ENCODE data around the gene PGLYRP4. TPM values are rescaled to one million over a fixed set of nuclear protein-coding genes. Genes with fewer than 3 reads are reported as not detected.
A peak's percentile ranks its signal among the peaks of the same experiment; 100 is the strongest.

PGLYRP4 gene
- total RNA-seq, 1 donor from 2014 or later: not detected

DNA sequence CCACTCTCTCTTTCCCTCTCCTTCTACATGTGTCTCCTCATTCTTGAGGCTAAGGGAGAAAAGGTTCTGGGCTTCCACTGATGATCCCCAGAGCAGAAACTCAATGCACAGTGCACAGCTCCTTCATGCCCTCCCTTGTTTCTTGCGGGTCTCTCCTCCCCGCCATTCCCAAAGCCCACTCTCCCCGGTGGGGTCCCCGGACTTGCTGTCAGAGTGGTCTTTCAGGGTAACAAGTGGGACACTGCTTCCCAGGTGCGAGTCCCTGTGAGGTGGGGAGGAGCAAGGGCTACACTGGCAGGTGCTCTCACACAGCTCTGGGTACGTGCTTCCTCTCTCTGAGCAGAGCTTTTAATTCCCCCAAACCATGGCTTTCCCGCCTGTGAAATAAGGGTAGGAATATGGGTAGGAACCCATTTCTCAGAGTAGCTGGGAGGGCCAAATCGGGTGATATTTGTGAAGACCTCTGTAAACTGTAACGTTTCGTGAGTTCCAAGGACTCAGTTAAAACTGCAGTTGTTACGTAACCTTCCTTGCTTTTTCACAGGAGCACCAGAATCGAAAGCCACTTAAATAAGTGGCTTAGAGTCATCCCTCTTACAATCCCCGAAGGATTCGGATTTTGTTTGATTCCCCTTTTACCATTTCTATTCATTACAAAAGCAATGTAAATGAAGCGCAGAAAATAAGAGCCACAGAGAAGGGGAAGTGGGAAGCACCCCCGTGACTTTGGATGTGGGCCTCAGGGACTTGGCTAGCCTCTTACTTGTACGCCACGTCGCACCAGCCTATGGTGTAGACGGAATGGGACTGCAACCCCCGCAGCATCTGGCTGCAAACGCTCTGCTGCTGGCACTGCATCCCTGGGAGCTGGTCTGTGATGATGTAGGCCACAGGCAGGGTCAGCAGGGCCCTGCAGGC is 42.1 kb downstream of the PGLYRP4 start:
- Histone ChIP-seq H3K4me3 (ENCODE audit: low read depth, low read length) (no peak overlapping the region), H3K27me3 (ENCODE audit: control insufficient read depth, insufficient read depth, low read length) (peaks cover 4% of the 10 kb centered on the region), H3K36me3 (ENCODE audit: control insufficient read depth, insufficient read depth, low read length) (no peaks in the 10 kb centered on the region)
- TF ChIP-seq, protein P1, sequence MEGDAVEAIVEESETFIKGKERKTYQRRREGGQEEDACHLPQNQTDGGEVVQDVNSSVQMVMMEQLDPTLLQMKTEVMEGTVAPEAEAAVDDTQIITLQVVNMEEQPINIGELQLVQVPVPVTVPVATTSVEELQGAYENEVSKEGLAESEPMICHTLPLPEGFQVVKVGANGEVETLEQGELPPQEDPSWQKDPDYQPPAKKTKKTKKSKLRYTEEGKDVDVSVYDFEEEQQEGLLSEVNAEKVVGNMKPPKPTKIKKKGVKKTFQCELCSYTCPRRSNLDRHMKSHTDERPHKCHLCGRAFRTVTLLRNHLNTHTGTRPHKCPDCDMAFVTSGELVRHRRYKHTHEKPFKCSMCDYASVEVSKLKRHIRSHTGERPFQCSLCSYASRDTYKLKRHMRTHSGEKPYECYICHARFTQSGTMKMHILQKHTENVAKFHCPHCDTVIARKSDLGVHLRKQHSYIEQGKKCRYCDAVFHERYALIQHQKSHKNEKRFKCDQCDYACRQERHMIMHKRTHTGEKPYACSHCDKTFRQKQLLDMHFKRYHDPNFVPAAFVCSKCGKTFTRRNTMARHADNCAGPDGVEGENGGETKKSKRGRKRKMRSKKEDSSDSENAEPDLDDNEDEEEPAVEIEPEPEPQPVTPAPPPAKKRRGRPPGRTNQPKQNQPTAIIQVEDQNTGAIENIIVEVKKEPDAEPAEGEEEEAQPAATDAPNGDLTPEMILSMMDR (IDR thresholded peaks at IDR 0.05; ENCODE audit: insufficient read depth, low read length, severe bottlenecking): no peak
- no peak for FAIRE-seq
- no peak for DNase-seq (ENCODE audit: low read depth)

DNA sequence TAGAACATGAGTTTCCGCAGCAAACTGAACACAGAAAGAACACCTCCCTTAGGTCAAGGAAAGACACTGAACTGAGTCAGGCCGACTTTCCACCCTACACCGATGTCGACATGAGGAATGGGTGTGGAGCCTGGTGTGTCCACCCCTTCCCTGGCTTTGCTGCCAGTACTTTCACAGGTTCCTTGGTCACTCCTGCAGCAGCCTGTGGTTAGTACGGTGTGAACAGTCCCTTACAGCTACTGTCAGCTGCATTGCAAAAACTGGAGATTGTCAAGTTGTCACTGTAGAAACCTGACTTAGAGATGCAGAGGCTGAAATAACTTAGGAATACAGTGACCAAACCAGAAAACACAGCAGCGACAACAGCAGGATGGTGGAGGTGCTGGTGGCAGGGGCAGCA is 43.0 kb downstream of the PGLYRP4 start:
- FAIRE-seq (no peak), DNase-seq (ENCODE audit: low read depth) (no peak)
- Histone ChIP-seq H3K36me3 (ENCODE audit: control insufficient read depth, insufficient read depth, low read length) (no peaks in the 10 kb centered on the region), H3K4me3 (ENCODE audit: low read depth, low read length) (no peak overlapping the region), H3K27me3 (ENCODE audit: control insufficient read depth, insufficient read depth, low read length) (peaks cover 4% of the 10 kb centered on the region)
- TF ChIP-seq, protein P1 (IDR thresholded peaks at IDR 0.05; ENCODE audit: insufficient read depth, low read length, severe bottlenecking): no peak

DNA sequence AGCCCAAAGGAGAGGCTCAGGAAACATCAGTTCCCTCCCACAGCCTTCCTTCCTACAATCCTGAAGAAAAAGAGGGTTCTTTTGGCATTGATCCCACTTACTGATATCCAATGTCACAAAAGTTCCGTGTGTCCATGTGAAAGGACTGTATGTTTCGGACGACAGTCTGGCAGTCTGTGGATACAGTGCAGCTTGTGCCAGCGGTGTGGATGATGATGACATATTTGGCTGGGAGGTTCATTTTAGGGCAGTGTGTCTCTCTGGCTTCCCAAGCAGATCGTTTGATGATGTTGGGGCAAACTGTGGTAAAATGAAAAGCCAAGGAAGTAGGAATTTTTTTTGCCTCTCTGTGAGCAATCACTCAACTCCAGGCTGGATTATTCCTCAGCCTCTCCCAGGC is 46.3 kb downstream of the PGLYRP4 start:
- no peak overlapping the region for H3K4me3 ChIP-seq (ENCODE audit: low read depth, low read length)
- DNase-seq (ENCODE audit: low read depth) (no peak), FAIRE-seq (peak; percentile 43)
- H3K36me3 ChIP-seq (ENCODE audit: control insufficient read depth, insufficient read depth, low read length): no peaks in the 10 kb centered on the region
- TF ChIP-seq, protein P1 (IDR thresholded peaks at IDR 0.05; ENCODE audit: insufficient read depth, low read length, severe bottlenecking): no peak
- H3K27me3 ChIP-seq (ENCODE audit: control insufficient read depth, insufficient read depth, low read length): peaks cover 4% of the 10 kb centered on the region

DNA sequence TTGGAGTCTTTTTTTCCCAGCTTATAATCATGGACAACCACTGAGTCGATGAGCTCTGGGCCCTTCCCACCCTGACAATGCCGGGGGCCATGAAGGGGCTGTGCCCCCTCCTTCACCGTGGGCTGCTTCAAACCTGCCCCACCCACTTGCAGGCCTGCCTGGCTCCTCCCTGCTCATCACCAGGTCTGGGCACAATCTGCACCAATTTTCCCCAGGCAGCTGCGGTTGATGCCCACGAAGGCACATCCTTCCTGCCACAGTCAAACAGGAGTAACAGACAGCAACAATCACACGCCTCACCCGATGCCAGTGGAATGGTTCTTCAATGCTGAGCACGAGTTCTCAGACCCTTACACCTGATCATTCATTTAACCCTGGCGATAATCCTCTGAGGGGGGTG is 54.8 kb downstream of the PGLYRP4 start:
- no peak for DNase-seq (ENCODE audit: low read depth)
- Histone ChIP-seq H3K36me3 (ENCODE audit: control insufficient read depth, insufficient read depth, low read length) (no peaks in the 10 kb centered on the region), H3K4me3 (ENCODE audit: low read depth, low read length) (no peak overlapping the region), H3K27me3 (ENCODE audit: control insufficient read depth, insufficient read depth, low read length) (no peaks in the 10 kb centered on the region)
- no peak for FAIRE-seq
- TF ChIP-seq, protein P1 (IDR thresholded peaks at IDR 0.05; ENCODE audit: insufficient read depth, low read length, severe bottlenecking): no peak

DNA sequence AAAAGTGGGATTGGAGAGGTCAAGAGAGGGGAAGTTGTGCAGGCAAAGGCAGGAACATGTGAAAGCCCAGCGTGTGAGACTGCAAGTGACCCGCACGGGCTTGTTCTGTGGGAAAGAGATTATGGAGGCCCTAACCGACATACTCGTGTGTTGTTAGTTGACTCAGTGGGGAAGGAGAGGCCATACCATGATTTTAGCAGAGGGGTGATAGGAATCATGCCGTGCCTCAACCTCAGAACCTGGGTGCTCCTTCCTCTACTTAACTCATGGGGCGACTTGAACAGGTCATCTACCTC is 55.2 kb downstream of the PGLYRP4 start:
- FAIRE-seq (peak; percentile 47), DNase-seq (ENCODE audit: low read depth) (peak; percentile 85)
- H3K36me3 ChIP-seq (ENCODE audit: control insufficient read depth, insufficient read depth, low read length): no peaks in the 10 kb centered on the region
- TF ChIP-seq, protein P1 (IDR thresholded peaks at IDR 0.05; ENCODE audit: insufficient read depth, low read length, severe bottlenecking): no peak
- no peak overlapping the region for H3K4me3 ChIP-seq (ENCODE audit: low read depth, low read length)
- no peaks in the 10 kb centered on the region for H3K27me3 ChIP-seq (ENCODE audit: control insufficient read depth, insufficient read depth, low read length)
